G401.6 (cell line): ENCODE data around the gene ERF.
A peak's percentile ranks its signal among the peaks of the same experiment; 100 is the strongest.

ENCODE experiments used
- FAIRE-seq: peaks from 2 replicates; lab custom pipeline; 2012; peaks lifted over from hg19 to GRCh38; lab: Jason Lieb, UNC

The ERF gene

GRCh38 chr19:42254850-42255765 lies at the start of gene ERF:
Gene ERF, minus strand, starts transcription at chr19:42255128. Its CDS starts 129 bp downstream, at chr19:42254999.
- no peak for FAIRE-seq

- no peak for FAIRE-seq
Measured at GRCh38 chr19:42303876-42304275, 48.9 kb upstream of the ERF start.

GRCh38 chr19:42303101-42303464 lies 48.2 kb upstream of the ERF start:
- no peak for FAIRE-seq

GRCh38 chr19:42301646-42302203 lies 46.8 kb upstream of the ERF start, which contains the start of gene PRR19:
Gene PRR19, plus strand, starts transcription at chr19:42302132. Its CDS starts 7,453 bp downstream, at chr19:42309585.
- no peak for FAIRE-seq

GRCh38 chr19:42297039-42297438 lies 42.1 kb upstream of the ERF start:
- FAIRE-seq, result no peak

- no peak for FAIRE-seq
Measured at GRCh38 chr19:42295831-42296525, 41.0 kb upstream of the ERF start.

- FAIRE-seq, result no peak
Measured at GRCh38 chr19:42295342-42295741, 40.4 kb upstream of the ERF start.

GRCh38 chr19:42294471-42295137 lies 39.7 kb upstream of the ERF start:
- no peak for FAIRE-seq

- no peak for FAIRE-seq
Measured at GRCh38 chr19:42293948-42294347, 39.0 kb upstream of the ERF start.

- FAIRE-seq, result no peak
Measured at GRCh38 chr19:42293540-42293939, 38.6 kb upstream of the ERF start.

- FAIRE-seq, result no peak
Measured at GRCh38 chr19:42292963-42293362, 38.0 kb upstream of the ERF start.

- FAIRE-seq, result no peak
Measured at GRCh38 chr19:42292042-42292960, 37.4 kb upstream of the ERF start.

GRCh38 chr19:42291435-42291810 lies 36.5 kb upstream of the ERF start:
- FAIRE-seq, result peak; percentile 81

GRCh38 chr19:42290523-42291434 lies 35.9 kb upstream of the ERF start:
- no peak for FAIRE-seq

- FAIRE-seq, result no peak
Measured at GRCh38 chr19:42290136-42290522, 35.2 kb upstream of the ERF start.

GRCh38 chr19:42289556-42290041 lies 34.7 kb upstream of the ERF start:
- no peak for FAIRE-seq

GRCh38 chr19:42288881-42289555 lies 34.1 kb upstream of the ERF start:
- FAIRE-seq, result no peak

GRCh38 chr19:42288387-42288786 lies 33.5 kb upstream of the ERF start:
- FAIRE-seq, result no peak

- no peak for FAIRE-seq
Measured at GRCh38 chr19:42287827-42288107, 32.8 kb upstream of the ERF start.
